ENCODE data around the gene SCN3A. TPM values are rescaled to one million over a fixed set of nuclear protein-coding genes. Genes with fewer than 3 reads are reported as not detected.

Gene SCN3A
- total RNA-seq, 1 experiment from 2014 or later: not detected

GRCh38 chr2:165251366-165251765 lies 47.5 kb upstream of the SCN3A start:
- Histone ChIP-seq H3K4me1 (ENCODE audit: control insufficient read depth, insufficient read depth, low read length) (no peaks in the 10 kb centered on the region), H3K27me3 (ENCODE audit: control insufficient read depth, insufficient read depth, low read length) (no peaks in the 10 kb centered on the region), H3K27ac (ENCODE audit: low read length) (no peak overlapping the region), H3K9me3 (ENCODE audit: control insufficient read depth, insufficient read depth, low read depth, low read length) (no peaks in the 10 kb centered on the region), H3K36me3 (ENCODE audit: control insufficient read depth, insufficient read depth, low read length) (no peaks in the 10 kb centered on the region; the same call in 1 of the 2 replicates), H3K4me3 (ENCODE audit: low read depth in 2 of 2, low read length in 2 of 2) (no peak overlapping the region)
- BruUV-seq (replicated peaks): no TSS peak
- CTCF ChIA-PET: no interaction called here
- ATAC-seq: no peak
- intact Hi-C loops (cut with micrococcal nuclease; ENCODE audit: unreplicated experiment): no loop called here
- in situ Hi-C loops (cut with HindIII; ENCODE audit: low pct_unique_long_range_greater_than_20kb, low sequenced_read_pairs): no loop called here
- POLR2A ChIA-PET: no interaction called here
- no peak for TF ChIP-seq POLR2AphosphoS5 (IDR thresholded peaks at IDR 0.05; ENCODE audit: low read depth, low read length)
- no peak for TF ChIP-seq REST (IDR thresholded peaks at IDR 0.05; ENCODE audit: insufficient read depth in 1 of 2, low read depth in 2 of 2, low read length in 1 of 2)
- TF ChIP-seq TCF7L2 (IDR thresholded peaks at IDR 0.05; ENCODE audit: low read depth, low read length): no peak
- TF ChIP-seq, protein P1, sequence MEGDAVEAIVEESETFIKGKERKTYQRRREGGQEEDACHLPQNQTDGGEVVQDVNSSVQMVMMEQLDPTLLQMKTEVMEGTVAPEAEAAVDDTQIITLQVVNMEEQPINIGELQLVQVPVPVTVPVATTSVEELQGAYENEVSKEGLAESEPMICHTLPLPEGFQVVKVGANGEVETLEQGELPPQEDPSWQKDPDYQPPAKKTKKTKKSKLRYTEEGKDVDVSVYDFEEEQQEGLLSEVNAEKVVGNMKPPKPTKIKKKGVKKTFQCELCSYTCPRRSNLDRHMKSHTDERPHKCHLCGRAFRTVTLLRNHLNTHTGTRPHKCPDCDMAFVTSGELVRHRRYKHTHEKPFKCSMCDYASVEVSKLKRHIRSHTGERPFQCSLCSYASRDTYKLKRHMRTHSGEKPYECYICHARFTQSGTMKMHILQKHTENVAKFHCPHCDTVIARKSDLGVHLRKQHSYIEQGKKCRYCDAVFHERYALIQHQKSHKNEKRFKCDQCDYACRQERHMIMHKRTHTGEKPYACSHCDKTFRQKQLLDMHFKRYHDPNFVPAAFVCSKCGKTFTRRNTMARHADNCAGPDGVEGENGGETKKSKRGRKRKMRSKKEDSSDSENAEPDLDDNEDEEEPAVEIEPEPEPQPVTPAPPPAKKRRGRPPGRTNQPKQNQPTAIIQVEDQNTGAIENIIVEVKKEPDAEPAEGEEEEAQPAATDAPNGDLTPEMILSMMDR (IDR thresholded peaks at IDR 0.05): no peak
- no peak for TF ChIP-seq SIN3A (IDR thresholded peaks at IDR 0.05; ENCODE audit: borderline replicate concordance, insufficient read depth, low read depth, low read length)
- DNase-seq (ENCODE audit: low read depth, low spot score): no peak

- Histone ChIP-seq H3K4me3 (ENCODE audit: low read depth in 2 of 2, low read length in 2 of 2) (no peak overlapping the region), H3K4me1 (ENCODE audit: control insufficient read depth, insufficient read depth, low read length) (no peaks in the 10 kb centered on the region), H3K27ac (ENCODE audit: low read length) (no peak overlapping the region), H3K36me3 (ENCODE audit: control insufficient read depth, insufficient read depth, low read length) (no peaks in the 10 kb centered on the region; the same call in 1 of the 2 replicates), H3K9me3 (ENCODE audit: control insufficient read depth, insufficient read depth, low read depth, low read length) (no peaks in the 10 kb centered on the region), H3K27me3 (ENCODE audit: control insufficient read depth, insufficient read depth, low read length) (no peaks in the 10 kb centered on the region)
- no TSS peak for BruUV-seq (replicated peaks)
- POLR2A ChIA-PET: no interaction called here
- CTCF ChIA-PET: no interaction called here
- in situ Hi-C loops (cut with HindIII; ENCODE audit: low pct_unique_long_range_greater_than_20kb, low sequenced_read_pairs) (no loop called here), intact Hi-C loops (cut with micrococcal nuclease; ENCODE audit: unreplicated experiment) (no loop called here)
- no peak for ATAC-seq
- no peak for DNase-seq (ENCODE audit: low read depth, low spot score)
- TF ChIP-seq TCF7L2 (IDR thresholded peaks at IDR 0.05; ENCODE audit: low read depth, low read length): no peak
- no peak for TF ChIP-seq REST (IDR thresholded peaks at IDR 0.05; ENCODE audit: insufficient read depth in 1 of 2, low read depth in 2 of 2, low read length in 1 of 2)
These were observed 44.4 kb upstream of the SCN3A start for GRCh38 chr2:165248238-165248637.
